ENCODE measurements around the gene ACTR3. TPM values are rescaled to one million over a fixed set of nuclear protein-coding genes. Genes with fewer than 3 reads are reported as not detected.

The ACTR3 gene
- total RNA-seq, 1 experiment from 2014 or later, result 402 TPM

- DNase-seq (ENCODE audit: low spot score), result no peak
Measured at GRCh38 chr2:113966171-113966570, 76.3 kb downstream of the ACTR3 start.

DNA sequence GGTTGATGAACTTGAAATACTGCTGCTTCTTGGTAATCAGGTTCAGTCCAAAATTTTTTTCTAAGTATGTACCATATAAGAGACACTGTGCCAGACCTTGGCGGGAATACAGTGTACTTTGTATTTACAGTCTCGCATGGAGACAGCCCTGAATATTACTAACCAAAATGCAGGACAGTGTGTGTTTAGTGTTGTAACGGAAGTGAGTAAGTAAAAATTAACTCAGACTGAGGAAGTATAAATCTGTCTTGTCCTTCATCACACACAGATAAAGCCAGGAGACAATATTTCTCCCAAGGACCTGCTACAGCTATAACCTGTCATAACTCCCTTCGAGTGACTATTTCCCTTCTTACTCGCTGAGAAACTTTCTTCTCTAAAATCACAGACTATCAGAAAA, 76.9 kb downstream of the ACTR3 start:
- peak; percentile 52 for DNase-seq (ENCODE audit: low spot score)

DNA sequence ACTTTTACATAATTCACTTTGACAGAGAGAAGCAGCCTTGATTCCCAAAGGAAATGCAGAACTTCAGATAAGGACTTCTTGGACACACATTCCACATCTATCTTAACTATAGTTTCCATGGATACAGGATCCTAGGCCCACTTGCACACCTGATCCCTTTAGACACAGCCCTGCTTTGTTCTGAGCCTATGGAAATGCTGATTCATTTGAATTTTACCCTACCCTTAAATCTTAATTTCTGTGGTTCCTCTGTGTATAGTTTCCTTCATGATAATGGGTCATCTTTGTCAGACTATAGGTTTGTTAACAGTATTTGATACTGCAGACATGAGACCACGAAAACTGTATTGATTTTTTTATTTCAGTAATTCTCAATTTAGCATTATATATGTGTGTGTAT, 77.4 kb downstream of the ACTR3 start:
- no peak for DNase-seq (ENCODE audit: low spot score)

DNA sequence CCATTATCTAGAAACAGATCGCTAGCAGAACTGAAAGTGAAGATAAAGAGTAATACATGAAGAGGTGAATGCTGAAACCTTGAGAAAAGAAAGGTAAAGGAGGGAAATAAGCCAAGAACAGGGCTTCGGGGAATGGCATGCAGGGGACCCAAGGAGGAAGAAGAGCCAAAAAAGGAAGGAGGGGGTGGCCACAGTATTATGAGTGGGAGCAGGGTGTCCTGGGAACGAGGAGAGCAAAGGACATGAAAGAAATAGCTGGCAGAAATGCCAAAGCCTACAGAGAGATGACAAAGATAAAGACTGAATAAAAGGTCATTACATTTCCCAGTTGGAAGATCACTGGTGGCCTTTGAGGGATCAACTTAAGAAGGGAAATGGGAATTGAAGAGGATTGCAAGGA, 82.9 kb downstream of the ACTR3 start:
- no peak for DNase-seq (ENCODE audit: low spot score)

- no peak for DNase-seq (ENCODE audit: low spot score)
Measured at GRCh38 chr2:113973810-113974209, 83.9 kb downstream of the ACTR3 start.

GRCh38 chr2:113974727-113975126, 84.8 kb downstream of the ACTR3 start:
- no peak for DNase-seq (ENCODE audit: low spot score)

DNA sequence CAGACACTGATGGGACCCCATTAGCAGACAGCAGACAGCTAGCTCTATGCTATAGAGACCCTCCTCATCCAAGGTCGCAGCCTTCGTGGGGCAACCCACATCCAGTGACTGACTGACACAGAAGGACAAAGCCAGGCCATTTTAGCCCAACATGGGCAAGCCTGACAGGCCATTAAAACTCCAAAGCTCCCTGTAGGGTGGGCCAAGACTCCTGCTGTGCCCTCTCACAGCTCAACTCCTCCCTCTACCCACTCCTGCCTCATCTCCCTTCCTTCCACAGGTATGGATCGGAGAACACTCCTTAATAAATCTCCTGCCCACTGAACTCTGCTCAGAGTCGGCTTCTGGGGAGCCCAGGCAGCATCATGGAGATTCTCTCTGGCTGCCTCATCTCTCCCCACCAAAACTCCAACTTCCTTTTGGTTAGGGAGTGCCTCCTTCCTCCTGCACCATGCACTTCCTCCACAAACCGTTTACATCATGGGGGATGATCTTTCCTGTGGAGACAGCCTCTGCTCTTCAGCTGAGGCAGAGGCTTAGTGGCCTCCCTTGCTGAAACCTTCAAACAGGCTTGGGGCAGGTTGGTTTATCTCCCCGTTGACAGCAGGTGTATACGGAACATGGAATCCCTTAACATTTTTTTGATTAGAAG, 86.5 kb downstream of the ACTR3 start:
- DNase-seq (ENCODE audit: low spot score), result no peak

GRCh38 chr2:113977060-113977659, 87.3 kb downstream of the ACTR3 start:
- DNase-seq (ENCODE audit: low spot score), result no peak

DNA sequence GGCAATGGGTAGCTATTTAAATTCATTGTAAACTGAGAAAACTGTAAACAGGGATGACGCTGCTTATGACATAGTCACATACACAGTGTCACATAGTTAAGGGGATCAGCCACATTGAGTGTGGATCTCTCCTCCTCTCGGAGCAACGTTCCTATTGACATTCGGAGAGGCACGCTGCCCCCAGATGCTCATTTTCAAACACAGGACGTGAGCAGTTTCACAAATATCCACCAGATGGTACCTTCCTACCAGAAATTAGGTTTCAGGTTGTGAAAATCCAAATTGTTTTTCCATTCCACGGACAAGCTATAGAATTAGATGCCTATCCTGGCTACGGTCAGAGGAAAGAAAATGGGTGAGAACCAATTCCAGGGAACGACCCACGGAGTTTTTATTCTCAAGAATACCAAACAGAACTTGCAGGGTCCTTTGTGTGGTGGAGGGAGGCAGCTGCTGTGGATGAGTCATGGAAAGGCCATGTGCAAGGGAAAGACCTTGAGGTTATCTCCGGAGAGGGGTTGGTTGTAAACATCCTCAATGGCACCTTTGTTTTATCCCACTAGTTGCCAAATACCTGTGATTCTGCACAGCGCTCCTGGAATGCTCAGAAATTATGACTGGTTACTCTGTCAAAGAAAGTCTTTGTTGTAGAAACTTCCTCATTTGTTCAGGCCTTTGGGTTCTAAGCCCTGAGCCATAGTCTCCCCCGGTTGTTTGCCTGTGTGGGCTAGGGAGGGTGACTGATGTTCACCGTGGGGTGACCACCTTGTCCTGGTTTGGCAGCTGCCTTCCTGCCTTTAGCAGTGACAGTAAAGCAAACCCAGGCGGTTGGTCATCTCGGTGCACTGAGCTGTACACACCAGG, 88.0 kb downstream of the ACTR3 start:
- peak; percentile 80 for DNase-seq (ENCODE audit: low spot score)

DNA sequence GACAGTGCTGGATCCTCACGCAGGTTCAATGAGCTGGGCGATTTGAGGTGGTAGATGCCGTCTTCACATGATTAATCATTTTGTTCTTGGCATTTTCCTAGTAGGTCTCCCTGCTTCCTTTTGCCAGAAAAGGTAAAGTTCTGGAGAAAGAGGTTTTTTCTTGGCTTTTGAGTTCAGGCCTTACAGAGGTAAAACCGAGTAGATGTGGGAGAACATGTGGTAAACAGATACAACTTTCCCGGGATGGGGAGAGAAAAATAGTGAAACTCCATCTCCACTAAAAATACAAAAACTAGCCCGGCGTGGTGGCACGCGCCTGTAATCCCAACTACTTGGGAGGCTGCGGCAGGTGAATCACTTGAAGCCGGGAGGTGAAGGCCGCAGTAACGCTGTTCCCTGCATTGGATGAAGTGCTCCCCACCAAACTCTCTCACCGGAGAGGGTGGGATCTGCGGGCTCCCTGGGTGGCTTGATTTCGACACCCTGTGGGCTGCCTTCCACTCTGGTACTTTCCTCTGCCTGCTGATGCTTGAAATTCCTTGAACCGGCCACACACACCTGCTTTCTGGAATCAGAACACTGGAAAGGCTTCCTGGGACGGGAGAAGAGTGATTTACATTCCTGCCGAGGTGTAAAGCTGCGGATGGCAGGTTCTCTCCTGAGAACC, 88.8 kb downstream of the ACTR3 start:
- DNase-seq (ENCODE audit: low spot score), result no peak

GRCh38 chr2:113979191-113980128, 89.6 kb downstream of the ACTR3 start:
- no peak for DNase-seq (ENCODE audit: low spot score)

GRCh38 chr2:113980946-113981345, 91.1 kb downstream of the ACTR3 start:
- DNase-seq (ENCODE audit: low spot score), result peak; percentile 31

GRCh38 chr2:113981404-113982134, 91.7 kb downstream of the ACTR3 start:
- DNase-seq (ENCODE audit: low spot score), result no peak

DNA sequence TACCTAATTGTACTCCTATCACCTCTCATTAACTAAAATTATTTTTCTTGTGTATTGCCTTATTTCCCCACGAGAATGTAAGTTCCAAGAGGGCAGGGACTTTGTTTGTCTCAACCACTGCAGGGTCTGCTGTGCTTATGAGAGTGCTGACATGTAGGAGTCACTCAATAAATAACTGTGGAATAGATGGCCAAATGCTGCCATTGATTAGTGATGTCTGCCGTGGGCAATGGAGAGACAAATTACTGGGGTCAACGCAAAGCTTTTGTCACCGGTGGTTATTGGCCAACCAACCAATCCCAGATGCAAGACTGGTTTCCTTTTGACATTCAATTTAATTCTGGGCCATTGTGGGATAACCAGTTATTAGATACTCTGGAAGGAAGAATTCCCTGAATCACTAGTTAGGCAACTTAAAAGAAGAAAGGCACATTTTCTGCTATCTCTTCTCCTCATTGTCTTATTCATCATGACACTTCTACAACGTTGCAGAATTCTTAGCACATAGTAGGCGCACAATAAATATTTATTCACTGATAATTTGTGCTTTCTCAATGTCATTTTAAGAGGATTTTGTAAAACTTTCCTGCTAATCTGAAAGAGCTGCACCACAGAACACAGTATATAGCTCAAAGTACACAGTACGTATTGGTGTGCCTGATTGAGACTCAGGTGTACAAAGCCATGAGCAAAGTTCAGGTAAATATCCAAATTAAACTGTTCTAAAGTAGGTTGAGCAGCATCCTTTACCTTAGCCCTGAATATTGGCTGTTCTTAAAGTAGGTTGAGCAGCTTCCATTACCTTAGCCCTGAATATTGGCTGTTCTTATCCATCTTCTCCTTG, 95.9 kb downstream of the ACTR3 start:
- DNase-seq (ENCODE audit: low spot score), result no peak

DNA sequence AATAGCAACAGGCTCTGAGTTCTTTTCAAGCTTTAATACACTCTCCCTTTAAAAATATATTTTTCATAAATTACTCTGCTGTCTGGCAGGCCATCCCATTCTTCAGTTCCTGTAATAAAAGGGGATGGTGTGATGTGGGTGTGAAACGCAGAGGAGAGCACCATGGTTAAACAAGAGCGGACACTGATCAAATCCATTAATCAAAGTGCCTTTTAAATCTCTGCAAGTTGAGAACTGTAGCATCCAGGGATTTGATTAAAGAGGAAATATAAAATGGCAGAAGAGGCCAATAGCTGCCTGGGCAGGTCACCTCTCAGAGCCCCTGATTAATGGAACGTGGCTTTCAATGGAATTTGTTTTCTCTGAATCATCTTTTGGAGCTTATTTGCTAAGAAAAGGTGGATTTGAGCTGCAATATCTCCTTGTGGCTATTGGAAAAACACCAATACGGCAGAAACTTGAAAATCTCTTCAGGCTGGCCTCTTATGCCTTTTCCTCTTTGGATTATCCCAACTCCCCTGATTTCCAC, 96.9 kb downstream of the ACTR3 start:
- no peak for DNase-seq (ENCODE audit: low spot score)

- no peak for DNase-seq (ENCODE audit: low spot score)
Measured at GRCh38 chr2:113992090-113992489, 102.2 kb downstream of the ACTR3 start.

- no peak for DNase-seq (ENCODE audit: low spot score)
Measured at GRCh38 chr2:113996671-113997594, 107.0 kb downstream of the ACTR3 start.

- DNase-seq (ENCODE audit: low spot score), result no peak
Measured at GRCh38 chr2:114001152-114001551, 111.3 kb downstream of the ACTR3 start.
